Fibroblast of the aortic adventitia (primary cell): ENCODE measurements around the gene GUF1. TPM values are rescaled to one million over a fixed set of nuclear protein-coding genes. Genes with fewer than 3 reads are reported as not detected.
A peak's percentile ranks its signal among the peaks of the same experiment; 100 is the strongest.

Experiments
- DNase-seq: peaks from one replicate; pipeline ENCODE4 v3.0.0-alpha.2; 2010; ENCODE audit warnings: low read depth
- H3K4me3 ChIP-seq: 2 replicates; pipeline ENCODE4 v1.5.1; 2011; ENCODE audit warnings: low read depth, mild to moderate bottlenecking, control low read depth, low read length, moderate library complexity
- total RNA-seq: library from RNA; depleted of rRNA; stranded (reverse); fragments of >200 nt; gene quantifications from 2 replicates; pipeline ENCODE4 v1.2.3, GENCODE V29; 2012; ENCODE audit warnings: low replicate concordance
- TF ChIP-seq, protein P1 (sequence below): IDR thresholded peaks from 2 replicates; pipeline ENCODE4 v1.5.1; 2011; ENCODE audit warnings: mild to moderate bottlenecking, low read length, control low read depth, inconsistent platforms; ENCODE audit not compliant: insufficient read depth

The GUF1 gene, protein sequence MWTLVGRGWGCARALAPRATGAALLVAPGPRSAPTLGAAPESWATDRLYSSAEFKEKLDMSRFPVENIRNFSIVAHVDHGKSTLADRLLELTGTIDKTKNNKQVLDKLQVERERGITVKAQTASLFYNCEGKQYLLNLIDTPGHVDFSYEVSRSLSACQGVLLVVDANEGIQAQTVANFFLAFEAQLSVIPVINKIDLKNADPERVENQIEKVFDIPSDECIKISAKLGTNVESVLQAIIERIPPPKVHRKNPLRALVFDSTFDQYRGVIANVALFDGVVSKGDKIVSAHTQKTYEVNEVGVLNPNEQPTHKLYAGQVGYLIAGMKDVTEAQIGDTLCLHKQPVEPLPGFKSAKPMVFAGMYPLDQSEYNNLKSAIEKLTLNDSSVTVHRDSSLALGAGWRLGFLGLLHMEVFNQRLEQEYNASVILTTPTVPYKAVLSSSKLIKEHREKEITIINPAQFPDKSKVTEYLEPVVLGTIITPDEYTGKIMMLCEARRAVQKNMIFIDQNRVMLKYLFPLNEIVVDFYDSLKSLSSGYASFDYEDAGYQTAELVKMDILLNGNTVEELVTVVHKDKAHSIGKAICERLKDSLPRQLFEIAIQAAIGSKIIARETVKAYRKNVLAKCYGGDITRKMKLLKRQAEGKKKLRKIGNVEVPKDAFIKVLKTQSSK
- 21.9 and 28.5 TPM in 2 replicates for total RNA-seq

DNA sequence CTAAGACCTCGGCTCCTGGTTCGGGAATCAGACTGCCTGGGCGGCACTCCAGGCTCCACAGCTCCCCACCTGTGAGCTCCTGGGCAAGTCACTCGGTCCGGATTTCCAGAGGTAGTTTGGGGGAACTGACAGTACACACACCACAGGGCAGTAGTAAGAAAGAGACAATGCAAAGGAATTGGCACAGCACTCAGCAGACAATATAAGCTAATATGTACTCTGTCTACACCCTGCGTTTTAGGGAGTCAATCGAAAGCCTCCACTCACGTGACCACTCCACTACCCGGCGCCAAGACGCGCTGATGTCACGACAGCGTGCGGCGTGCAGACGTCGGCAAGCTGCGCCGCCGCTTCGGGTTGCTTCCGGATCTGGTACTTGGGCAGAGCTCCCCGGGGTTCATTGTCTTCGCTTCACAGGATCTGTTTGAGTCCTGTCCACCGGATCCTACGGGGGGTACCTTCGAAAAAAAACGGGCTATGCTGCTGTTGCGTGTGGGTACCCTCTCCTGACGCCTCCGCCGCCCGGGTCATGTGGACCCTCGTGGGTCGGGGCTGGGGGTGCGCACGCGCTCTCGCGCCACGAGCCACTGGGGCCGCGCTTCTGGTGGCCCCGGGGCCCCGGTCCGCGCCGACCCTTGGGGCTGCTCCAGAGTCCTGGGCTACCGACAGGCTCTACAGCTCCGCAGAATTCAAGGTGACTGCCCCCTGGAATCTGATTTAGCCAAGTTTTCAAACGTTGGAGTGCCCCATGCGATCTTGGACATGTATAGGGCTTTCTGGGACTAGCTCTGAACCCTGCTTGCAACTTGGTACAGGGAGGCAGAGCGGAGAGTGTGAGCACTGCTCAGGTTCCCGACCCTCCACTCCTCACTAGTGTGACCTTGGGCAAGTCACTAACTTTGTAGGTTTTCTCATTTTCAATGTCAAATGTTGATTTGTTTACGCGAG, at the start of gene GUF1:
Gene GUF1 (plus strand): TSS at position 327 of the 948 bp plus-strand sequence. CDS start 203 bp downstream, at position 530.
- H3K4me3 ChIP-seq, result peak within 1 kb of the TSS; percentile 94
- peak; percentile 88 for DNase-seq
- TF ChIP-seq, protein P1, sequence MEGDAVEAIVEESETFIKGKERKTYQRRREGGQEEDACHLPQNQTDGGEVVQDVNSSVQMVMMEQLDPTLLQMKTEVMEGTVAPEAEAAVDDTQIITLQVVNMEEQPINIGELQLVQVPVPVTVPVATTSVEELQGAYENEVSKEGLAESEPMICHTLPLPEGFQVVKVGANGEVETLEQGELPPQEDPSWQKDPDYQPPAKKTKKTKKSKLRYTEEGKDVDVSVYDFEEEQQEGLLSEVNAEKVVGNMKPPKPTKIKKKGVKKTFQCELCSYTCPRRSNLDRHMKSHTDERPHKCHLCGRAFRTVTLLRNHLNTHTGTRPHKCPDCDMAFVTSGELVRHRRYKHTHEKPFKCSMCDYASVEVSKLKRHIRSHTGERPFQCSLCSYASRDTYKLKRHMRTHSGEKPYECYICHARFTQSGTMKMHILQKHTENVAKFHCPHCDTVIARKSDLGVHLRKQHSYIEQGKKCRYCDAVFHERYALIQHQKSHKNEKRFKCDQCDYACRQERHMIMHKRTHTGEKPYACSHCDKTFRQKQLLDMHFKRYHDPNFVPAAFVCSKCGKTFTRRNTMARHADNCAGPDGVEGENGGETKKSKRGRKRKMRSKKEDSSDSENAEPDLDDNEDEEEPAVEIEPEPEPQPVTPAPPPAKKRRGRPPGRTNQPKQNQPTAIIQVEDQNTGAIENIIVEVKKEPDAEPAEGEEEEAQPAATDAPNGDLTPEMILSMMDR, result no peak

DNA sequence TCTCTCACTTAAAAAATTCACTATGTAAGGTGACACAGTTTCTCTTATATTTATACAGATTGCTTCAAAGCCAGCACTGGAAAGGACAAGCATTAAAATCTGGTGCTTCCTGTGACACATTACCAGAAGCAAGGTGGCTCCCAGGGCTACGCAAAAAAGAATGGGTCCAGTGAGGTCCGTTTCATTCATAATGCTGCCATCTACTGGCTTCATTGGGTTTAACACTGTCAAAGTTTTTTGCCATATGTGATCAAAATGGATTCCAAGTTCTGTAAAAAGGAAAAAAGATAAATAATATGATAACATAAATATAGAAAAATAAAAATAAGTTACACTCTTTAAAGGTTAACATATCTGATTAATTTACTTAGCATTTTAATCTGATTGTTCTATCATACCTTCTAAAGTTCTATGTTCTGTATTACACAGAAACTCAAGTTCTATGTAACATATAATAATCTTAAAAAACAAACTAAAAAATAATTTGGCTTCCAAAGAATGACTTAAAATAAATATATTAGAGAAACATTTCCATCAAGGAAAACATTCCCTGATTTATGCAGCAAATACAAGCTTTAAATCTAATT, 48.8 kb upstream of the GUF1 start:
- peak; percentile 59 for DNase-seq

DNA sequence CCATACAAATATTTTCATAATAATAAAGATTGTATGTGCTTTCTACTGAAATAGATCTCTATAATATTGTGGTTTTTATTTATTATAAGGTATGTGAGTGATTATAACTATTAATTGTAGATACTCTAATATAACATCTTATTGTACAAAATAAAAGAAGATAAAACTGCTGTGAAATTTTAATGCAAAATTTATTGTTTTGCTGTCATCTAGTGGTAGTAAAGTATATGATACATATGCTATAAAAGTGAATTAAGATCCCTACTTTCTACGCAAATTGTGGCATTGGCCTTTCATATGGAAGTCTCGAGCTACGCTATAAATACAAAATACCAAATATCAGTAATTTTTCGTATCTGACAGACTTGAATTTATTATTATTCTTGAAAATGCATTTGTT, 46.1 kb upstream of the GUF1 start:
- no peak for DNase-seq
- TF ChIP-seq, protein P1, result peak; percentile 30
- H3K4me3 ChIP-seq, result no peak overlapping the region

More for the DNA sequence above, 48.8 kb upstream of the GUF1 start:
- H3K4me3 ChIP-seq, result no peak overlapping the region
- TF ChIP-seq, protein P1, result peak; percentile 69

DNA sequence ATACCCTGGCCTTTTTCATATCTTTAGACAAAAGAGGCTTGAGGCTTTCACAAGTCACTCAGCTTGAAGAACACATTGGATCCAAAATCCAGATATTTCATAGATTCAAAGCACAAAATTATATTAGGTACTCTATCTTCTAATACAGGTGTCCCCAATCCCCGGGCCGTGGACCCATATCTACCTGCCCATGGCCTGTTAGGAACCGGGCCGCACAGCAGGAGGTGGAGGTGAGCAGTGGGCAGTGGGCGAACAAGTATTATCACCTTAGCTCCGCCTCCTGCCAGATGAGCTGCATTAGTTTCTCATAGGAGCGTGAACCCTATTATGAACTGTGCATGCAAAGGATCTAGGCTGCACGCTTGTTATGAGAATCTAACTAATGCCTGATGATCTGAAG, 45.5 kb upstream of the GUF1 start:
- DNase-seq, result no peak
- H3K4me3 ChIP-seq, result no peak overlapping the region
- TF ChIP-seq, protein P1, result no peak

DNA sequence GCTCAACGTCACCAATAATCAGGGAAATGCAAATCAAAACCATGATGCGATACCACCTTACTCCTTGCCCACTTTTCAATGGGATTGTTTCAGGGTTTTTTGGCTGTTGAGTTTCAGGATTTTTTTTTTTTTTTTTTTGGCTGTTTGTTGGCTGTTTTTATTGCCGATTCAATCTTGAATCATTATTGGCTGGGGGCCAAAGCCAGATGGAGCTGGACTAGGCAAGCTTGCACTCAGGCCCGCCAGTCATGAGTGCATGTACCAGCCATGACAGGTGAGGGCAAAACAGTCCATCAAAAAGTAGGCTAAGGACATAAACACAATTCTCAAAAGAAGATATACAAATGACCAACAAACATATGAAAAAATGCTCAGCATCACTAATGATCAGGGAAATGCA, 40.1 kb upstream of the GUF1 start:
- TF ChIP-seq, protein P1, result no peak
- H3K4me3 ChIP-seq, result no peak overlapping the region
- no peak for DNase-seq

DNA sequence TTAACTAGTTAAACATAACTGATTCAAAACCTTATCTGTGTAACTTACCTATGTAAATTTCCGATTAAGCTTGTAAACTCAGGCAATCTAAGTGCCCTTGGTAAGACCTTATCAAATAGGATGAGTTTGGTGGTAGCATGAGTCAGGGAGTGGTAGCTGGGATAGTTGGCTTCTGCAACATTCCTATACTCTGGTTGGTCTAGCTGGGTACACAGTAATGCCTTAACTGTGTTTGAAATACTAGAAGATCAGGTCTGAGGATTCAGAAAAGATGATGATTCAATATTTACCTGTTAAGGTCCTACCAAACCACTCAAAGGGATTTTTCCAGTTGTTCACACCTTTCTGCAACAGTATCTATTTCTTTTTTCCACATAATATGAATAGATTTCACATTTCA, 32.1 kb upstream of the GUF1 start:
- TF ChIP-seq, protein P1, result no peak

More for the DNA sequence above, 32.1 kb upstream of the GUF1 start:
- DNase-seq, result no peak
- H3K4me3 ChIP-seq, result no peak overlapping the region
